ENCODE data around the gene UTRN. TPM values are rescaled to one million over a fixed set of nuclear protein-coding genes. Genes with fewer than 3 reads are reported as not detected.

The UTRN gene
- total RNA-seq, 2 experiments from 2014 or later: 143 to 153 TPM

DNA sequence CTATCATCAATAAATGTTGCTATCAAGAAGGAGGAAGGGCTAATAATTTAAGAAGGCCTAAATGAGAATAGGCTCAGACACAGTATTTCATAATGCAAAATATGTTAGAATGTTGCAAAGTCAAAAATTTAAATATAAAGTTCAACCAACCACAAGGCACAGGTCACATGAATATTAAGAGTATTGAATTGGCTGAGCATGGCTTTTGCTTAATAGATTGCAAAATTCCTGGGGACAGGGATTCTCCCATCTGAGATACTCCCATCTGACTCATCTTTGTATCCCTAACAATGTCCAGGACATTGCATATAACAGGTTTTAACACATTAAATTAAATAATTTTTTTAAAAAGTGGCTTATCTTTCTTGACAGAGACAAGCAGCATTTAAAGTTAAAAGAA is 32.9 kb upstream of the UTRN start:
- CTCF ChIA-PET: no interaction called here

DNA sequence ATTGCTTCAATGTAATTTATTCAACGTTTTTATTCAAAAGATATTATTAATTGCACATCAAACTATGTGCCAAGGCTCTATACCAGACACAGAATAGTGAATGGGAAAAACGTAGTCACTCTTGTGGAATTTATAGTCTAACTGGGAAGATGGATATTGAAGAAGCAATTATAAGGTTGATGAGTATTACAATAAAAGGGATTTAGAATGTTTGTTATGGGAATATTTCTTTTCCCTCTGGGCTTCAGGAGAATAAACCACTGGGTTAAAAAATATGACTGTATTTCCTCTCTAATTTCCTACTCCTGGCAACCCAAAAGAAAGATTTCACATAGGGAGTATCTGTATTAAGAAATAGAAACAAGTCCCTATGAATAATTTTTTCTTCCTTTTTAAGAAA is 25.1 kb upstream of the UTRN start:
- H3K27me3 ChIP-seq (ENCODE audit: control insufficient read depth in 1 of 2, insufficient read depth in 2 of 2, low read length in 2 of 2): no peaks in the 10 kb centered on the region
- intact Hi-C loops (cut with DNase I, micrococcal nuclease): no loop called here
- no peaks in the 10 kb centered on the region for H3K4me1 ChIP-seq (ENCODE audit: insufficient read depth, low read length)
- ATAC-seq (ENCODE audit: poor library complexity) (no peak), DNase-seq (no peak)
- H3K36me3 Mint-ChIP-seq (ENCODE audit: low read depth): no peaks in the 10 kb centered on the region
- H3K9me3 Mint-ChIP-seq: no peaks in the 10 kb centered on the region
- no peak overlapping the region for H3K4me3 ChIP-seq (ENCODE audit: low read length)
- POLR2A ChIA-PET: no interaction called here
- no peak overlapping the region for H3K27ac Mint-ChIP-seq
- peaks cover 3% of the 10 kb centered on the region for H3K27me3 Mint-ChIP-seq
- no peaks in the 10 kb centered on the region for H3K4me1 Mint-ChIP-seq (ENCODE audit: low read depth)
- H3K27ac ChIP-seq (ENCODE audit: low read depth in 1 of 2, low read length in 2 of 2): no peak overlapping the region
- no peak overlapping the region for H3K4me3 Mint-ChIP-seq
- no peaks in the 10 kb centered on the region for H3K9me3 ChIP-seq (ENCODE audit: control insufficient read depth in 1 of 2, insufficient read depth in 1 of 2, low read length in 2 of 2)
- H3K36me3 ChIP-seq (ENCODE audit: insufficient read depth, low read length): no peaks in the 10 kb centered on the region
- no peak for TF ChIP-seq CTCF (IDR thresholded peaks at IDR 0.05)
- CTCF ChIA-PET: no interaction called here

More for the DNA sequence above, 32.9 kb upstream of the UTRN start:
- no peaks in the 10 kb centered on the region for H3K36me3 Mint-ChIP-seq (ENCODE audit: low read depth)
- H3K27me3 ChIP-seq (ENCODE audit: control insufficient read depth in 1 of 2, insufficient read depth in 2 of 2, low read length in 2 of 2): no peaks in the 10 kb centered on the region
- H3K9me3 ChIP-seq (ENCODE audit: control insufficient read depth in 1 of 2, insufficient read depth in 1 of 2, low read length in 2 of 2): no peaks in the 10 kb centered on the region
- peaks cover 11% of the 10 kb centered on the region for H3K27me3 Mint-ChIP-seq
- DNase-seq: no peak
- no peak overlapping the region for H3K27ac Mint-ChIP-seq
- no peaks in the 10 kb centered on the region for H3K4me1 ChIP-seq (ENCODE audit: insufficient read depth, low read length)
- no peak overlapping the region for H3K4me3 Mint-ChIP-seq
- POLR2A ChIA-PET: no interaction called here
- ATAC-seq (ENCODE audit: poor library complexity): no peak
- no peak overlapping the region for H3K4me3 ChIP-seq (ENCODE audit: low read length)
- intact Hi-C loops (cut with DNase I, micrococcal nuclease): no loop called here
- no peak overlapping the region for H3K27ac ChIP-seq (ENCODE audit: low read depth in 1 of 2, low read length in 2 of 2)
- TF ChIP-seq CTCF (IDR thresholded peaks at IDR 0.05): no peak
- H3K9me3 Mint-ChIP-seq: no peaks in the 10 kb centered on the region
- H3K4me1 Mint-ChIP-seq (ENCODE audit: low read depth): no peaks in the 10 kb centered on the region
- H3K36me3 ChIP-seq (ENCODE audit: insufficient read depth, low read length): no peaks in the 10 kb centered on the region

- Histone ChIP-seq H3K27ac (ENCODE audit: low read depth in 1 of 2, low read length in 2 of 2) (no peak overlapping the region), H3K4me3 (ENCODE audit: low read length) (no peak overlapping the region), H3K36me3 (ENCODE audit: insufficient read depth, low read length) (no peaks in the 10 kb centered on the region), H3K9me3 (ENCODE audit: control insufficient read depth in 1 of 2, insufficient read depth in 1 of 2, low read length in 2 of 2) (no peaks in the 10 kb centered on the region), H3K4me1 (ENCODE audit: insufficient read depth, low read length) (no peaks in the 10 kb centered on the region), H3K27me3 (ENCODE audit: control insufficient read depth in 1 of 2, insufficient read depth in 2 of 2, low read length in 2 of 2) (no peaks in the 10 kb centered on the region)
- DNase-seq (peak in 12 of 14 experiments; percentile 7 to 59 (median 36)), ATAC-seq (ENCODE audit: poor library complexity) (no peak)
- Mint-ChIP-seq H3K9me3 (no peaks in the 10 kb centered on the region), H3K27me3 (no peaks in the 10 kb centered on the region), H3K4me3 (no peak overlapping the region), H3K27ac (no peak overlapping the region), H3K36me3 (ENCODE audit: low read depth) (no peaks in the 10 kb centered on the region), H3K4me1 (ENCODE audit: low read depth) (no peaks in the 10 kb centered on the region)
- no peak for TF ChIP-seq CTCF (IDR thresholded peaks at IDR 0.05)
- POLR2A ChIA-PET: interaction anchor here (0.6 kb wide), 1 partner anchor 219 kb away, joined by 3 read pairs; no protein-coding TSS in a partner anchor
- intact Hi-C loops (cut with DNase I, micrococcal nuclease): loop anchor here (1.0 kb wide), 1 partner anchor 220 kb away; no protein-coding TSS in a partner anchor
- CTCF ChIA-PET: interaction anchor here (0.6 to 1.2 kb wide), 3 partner anchors 218 to 322 kb away, joined by 3 to 16 read pairs (median 4); no protein-coding TSS in a partner anchor
Measured at GRCh38 chr6:144262470-144263369, 22.4 kb upstream of the UTRN start.
